GM19438 (cell line): ENCODE measurements around the gene GH2.

Source experiments
- ATAC-seq: cut with Tn5 transposase; IDR thresholded peaks from one replicate; pipeline ENCODE4 v1.9.1; 2021; ENCODE audit warnings: low read depth; ENCODE audit not compliant: unreplicated experiment

GH2 gene

DNA sequence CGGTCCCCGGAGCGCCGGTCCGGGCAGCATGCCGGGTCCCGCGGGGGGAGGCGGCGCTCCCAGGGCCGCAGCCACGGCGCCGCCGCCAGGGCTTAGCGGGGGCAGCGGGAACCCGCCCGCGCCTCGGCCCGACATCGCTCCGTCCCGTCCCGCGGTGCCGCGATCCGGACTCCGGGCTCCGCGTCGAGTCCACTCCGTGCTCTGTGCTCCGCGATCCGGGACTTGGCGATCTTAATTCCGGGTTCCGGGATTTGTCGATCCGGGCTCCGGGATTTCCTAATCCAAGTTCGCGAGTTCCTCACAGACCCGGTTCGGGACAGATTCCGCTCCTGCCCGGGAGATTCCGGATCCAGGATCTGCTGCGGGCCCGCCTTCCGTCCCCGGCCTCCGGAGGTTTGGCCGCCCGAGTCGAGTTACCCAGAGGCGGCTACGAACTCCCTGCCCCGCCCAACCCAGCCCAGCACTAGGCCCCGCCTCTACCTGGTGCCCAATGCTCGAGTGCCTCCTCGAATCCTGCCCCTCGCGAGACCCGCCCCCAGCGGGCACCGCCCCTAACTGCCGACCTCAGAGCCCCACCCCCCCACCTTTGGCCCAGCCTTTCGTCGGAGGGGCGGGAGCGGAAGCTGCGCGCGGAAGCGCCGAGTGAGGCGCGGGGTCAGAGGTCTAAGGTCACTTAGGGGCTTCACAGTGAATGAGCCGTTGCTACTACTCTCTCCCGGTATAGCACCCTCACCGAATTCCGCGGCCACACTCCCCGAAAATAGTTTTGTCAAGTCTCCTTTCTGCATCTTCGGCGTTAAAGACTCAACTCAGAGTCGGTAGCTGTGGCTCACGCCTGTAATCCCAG is 39.0 kb downstream of the GH2 start, which contains the start of gene SMARCD2:
SMARCD2 (minus strand) TSS at position 146 of the 847 bp plus-strand sequence; CDS start at position 135, 11 bp downstream.
- peak; percentile 64 for ATAC-seq

GRCh38 chr17:63842173-63842539 is 39.6 kb downstream of the GH2 start:
- ATAC-seq = peak; percentile 34

GRCh38 chr17:63841350-63842172 is 40.2 kb downstream of the GH2 start:
- ATAC-seq = no peak

- no peak for ATAC-seq
These were observed 41.0 kb downstream of the GH2 start for GRCh38 chr17:63840591-63841349.

DNA sequence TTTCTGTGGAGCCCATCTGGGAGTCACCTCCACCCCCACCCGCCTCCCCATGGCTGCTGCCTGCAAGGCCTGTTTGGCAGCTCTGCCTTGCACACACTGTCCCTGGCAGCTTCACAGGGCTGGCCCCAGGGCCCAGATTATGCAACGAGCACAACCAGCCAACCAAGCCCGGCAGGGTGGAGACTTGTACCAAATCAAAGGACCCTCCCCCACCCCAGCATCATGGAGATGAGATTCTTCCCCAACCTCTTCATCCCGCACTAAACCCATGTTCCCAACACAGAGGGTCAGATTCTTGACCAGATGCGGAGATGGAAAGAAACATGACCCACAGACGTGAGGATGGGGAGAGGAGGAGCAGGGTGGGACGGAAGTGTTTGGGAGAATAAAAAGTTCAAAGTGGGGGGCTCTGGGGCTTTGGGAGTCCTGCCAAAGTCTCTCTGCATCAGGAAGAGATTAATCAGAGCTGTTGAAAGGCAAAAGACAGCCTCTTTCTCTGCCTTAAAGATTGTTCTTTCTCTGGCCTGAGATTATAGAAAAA is 43.0 kb downstream of the GH2 start:
- no peak for ATAC-seq

- no peak for ATAC-seq
These were observed 43.7 kb downstream of the GH2 start for GRCh38 chr17:63837962-63838600.

DNA sequence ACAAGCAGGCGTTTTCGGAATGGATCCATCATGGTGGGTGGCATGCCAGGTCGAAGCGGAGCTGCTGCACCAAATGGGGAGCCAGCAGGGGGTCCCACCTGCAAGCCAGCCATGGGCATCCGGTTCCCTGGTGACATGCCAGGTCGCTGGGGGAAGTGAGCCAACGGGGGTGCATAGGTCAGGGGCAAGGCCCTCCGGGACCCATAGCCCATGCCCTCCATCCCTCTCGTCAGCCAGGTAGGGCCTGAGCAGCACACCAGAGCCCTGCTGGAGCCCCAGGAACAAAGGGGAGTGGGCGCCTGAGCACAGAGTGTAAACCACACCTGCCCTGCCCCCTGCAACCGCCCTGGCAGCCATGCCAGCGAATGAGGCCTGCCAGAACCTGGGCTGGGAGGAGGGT is 44.3 kb downstream of the GH2 start:
- ATAC-seq = no peak

DNA sequence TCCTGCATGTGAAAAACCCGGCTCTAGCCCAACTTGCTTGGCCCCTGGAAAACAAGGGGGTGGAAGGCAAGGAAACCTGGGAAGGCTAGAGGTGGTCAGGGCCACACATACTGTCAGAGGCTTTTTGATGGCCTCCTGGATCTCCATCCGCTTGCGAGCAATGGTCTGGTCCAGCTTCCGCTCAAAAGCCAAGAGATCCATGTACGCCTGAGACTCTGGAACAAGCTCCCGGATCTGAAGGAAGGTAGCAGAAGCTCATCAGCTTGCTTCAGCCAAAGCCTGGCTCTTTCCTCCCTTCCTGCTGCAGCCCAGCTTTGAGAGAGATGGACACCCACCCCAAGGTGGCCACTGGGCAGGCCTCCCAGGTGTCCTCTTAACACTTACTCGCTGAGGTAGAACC is 44.9 kb downstream of the GH2 start:
- ATAC-seq = no peak

- ATAC-seq = no peak
These were observed 46.5 kb downstream of the GH2 start for GRCh38 chr17:63835167-63835720.

- ATAC-seq = peak; percentile 71
These were observed 47.1 kb downstream of the GH2 start for GRCh38 chr17:63834431-63835166.

DNA sequence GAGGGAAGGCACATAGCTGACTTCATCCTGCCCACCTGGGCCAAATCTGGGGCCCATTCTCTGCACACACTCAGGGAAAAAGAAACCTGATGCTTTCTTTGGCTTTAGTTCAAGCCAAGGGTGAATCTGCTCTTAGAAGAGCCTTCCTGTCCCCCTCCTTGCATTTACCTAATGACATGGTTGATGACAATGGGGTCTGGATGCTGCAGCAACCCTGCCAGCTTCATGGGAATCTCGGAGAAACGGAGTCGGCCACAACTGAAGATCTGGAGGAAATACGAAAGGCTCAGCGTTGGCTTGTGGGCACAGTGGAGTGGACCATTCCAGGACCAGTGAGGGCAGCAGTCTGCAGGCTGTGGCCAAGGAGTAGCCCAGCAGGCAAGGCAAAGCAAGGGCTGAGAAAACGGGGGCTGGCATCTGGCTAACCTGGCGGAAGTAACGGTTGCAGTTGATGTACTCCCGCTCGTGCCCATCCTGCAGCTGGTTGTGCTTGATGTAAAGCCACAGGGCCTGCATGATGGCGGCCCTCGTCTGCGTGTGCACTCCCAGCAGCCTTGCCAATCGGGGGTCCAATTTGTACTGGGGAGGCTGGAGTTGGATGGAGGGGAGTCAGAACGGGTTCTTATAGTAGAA is 47.9 kb downstream of the GH2 start:
- ATAC-seq = no peak

DNA sequence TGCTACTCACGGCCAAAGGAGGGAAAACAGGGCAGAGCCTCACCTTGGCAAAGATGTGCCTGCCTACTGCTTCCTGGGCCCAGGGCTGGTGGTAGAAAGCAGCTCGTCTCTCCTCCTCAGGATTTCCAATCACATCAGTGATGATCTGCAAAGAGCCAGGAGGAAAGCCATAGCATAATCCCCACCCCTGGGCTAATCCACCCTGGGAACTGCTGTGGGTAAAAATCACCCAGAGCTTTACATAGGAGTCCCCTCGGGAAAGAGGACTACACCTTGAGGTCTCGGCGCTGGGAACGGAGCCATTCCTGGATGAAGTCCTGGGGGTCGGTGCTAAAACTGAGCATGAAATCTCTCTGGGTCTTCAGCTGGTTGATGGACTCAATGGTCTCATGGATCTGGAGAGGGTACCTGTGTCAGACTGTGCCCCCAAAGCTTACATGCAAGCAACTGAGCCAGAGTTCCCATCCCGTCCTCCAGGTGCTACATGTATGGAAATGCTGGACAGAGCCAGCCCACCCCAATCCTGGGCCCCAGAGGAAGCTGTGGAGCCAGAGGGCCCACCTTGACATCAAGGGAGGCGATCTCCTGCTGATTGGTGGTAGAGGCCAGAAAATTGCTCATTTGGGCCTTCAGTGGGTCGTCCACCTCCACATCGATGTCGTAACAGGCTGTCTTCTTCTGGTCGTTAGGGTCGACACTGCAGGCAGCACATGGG is 48.6 kb downstream of the GH2 start:
- ATAC-seq = no peak

GRCh38 chr17:63832455-63832854 is 49.3 kb downstream of the GH2 start:
- no peak for ATAC-seq

DNA sequence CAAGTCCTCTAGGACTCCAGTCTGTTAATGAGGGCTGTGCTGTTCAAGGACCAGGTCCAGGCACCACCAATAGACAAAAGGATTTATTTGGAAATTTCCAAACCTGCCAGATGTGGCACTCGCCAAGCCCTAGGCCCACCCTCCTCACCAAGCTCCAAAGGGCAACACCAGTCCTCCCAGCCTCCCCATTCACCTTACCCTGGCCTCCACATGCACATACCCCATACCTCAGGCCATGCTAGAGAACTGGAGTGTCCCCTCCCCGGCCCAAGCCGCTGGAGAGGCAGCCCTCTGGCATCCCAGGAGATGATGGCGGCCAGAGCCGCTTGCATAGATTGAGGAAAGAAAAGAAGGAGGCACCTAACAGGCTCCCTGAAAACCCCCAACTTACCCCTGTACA is 49.7 kb downstream of the GH2 start:
- no peak for ATAC-seq

- ATAC-seq = no peak
These were observed 50.2 kb downstream of the GH2 start for GRCh38 chr17:63831505-63831904.

GRCh38 chr17:63830904-63831491 is 50.7 kb downstream of the GH2 start:
- no peak for ATAC-seq

DNA sequence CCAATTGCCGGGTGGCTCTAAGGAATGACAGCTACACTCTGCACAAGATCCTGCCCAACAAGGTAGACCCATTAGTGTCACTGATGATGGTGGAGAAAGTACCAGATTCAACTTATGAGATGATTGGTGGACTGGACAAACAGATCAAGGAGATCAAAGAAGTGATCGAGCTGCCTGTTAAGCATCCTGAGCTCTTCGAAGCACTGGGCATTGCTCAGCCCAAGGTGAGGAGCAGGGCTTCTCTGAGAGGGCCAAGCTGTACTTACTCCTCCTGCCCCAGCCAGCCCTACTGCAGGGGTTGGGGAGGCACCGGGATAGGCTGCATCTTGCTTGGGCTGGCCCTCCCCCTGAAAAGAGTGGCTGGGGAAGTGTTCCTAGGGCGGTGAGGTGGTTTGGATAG is 51.5 kb downstream of the GH2 start:
- no peak for ATAC-seq
